Common myeloid progenitor, CD34-positive (primary cell): ENCODE measurements around the gene PIM3.

Experiments used
- CTCF ChIA-PET: fragments of 350-600 bp; sonication (Branson Sonifier 250); formaldehyde crosslinking; loops from one replicate; lab custom pipeline; 2021; ENCODE audit warnings: antibody characterized with exemption; lab: Charles Lee
- POLR2A ChIA-PET: fragments of 350-600 bp; sonication (Branson Sonifier 250); formaldehyde crosslinking; loops from one replicate; lab custom pipeline; 2021; ENCODE audit warnings: antibody characterized with exemption; lab: Charles Lee
- DNase-seq, 3 donors: peaks; one replicate each; pipeline versions ENCODE4 v3.0.0 to v3.0.0-alpha.2; 2013
- H3K27ac ChIP-seq, 2 experiments: 1 replicate in 1 of 2; 2 replicates in 1 of 2; pipeline ENCODE4 v1.7.0; 2013; ENCODE audit warnings: inconsistent platforms in 2 of 2, low read length in 2 of 2, mild to moderate bottlenecking in 2 of 2, low read depth in 1 of 2, moderate library complexity in 1 of 2; ENCODE audit not compliant: severe bottlenecking in 2 of 2, insufficient read depth in 1 of 2, poor library complexity in 1 of 2
- H3K27me3 ChIP-seq, 5 experiments: replicated peaks in 2 of 5; 1 replicate in 3 of 5; 2 replicates in 2 of 5; pipeline versions ENCODE4 v1.6.1 to v1.7.0; 2013; ENCODE audit warnings: low read length in 4 of 5, mild to moderate bottlenecking in 2 of 5, moderate library complexity in 2 of 5, inconsistent platforms in 1 of 5; ENCODE audit not compliant: insufficient read depth in 5 of 5, control insufficient read depth in 4 of 5
- H3K36me3 ChIP-seq, 4 experiments: 1 replicate in 2 of 4; 2 replicates in 2 of 4; pipeline versions ENCODE4 v1.6.1 to v1.7.0; 2013; ENCODE audit warnings: low read length in 3 of 4, control low read depth in 1 of 4, mild to moderate bottlenecking in 1 of 4; ENCODE audit not compliant: control insufficient read depth in 4 of 4, insufficient read depth in 4 of 4
- H3K4me1 ChIP-seq, 4 experiments: 1 replicate in 3 of 4; 2 replicates in 1 of 4; pipeline versions ENCODE4 v1.6.1 to v1.7.1; 2013; ENCODE audit warnings: low read length in 3 of 4, mild to moderate bottlenecking in 3 of 4, control low read depth in 1 of 4, inconsistent platforms in 1 of 4, moderate library complexity in 1 of 4; ENCODE audit not compliant: control insufficient read depth in 4 of 4, insufficient read depth in 4 of 4; ENCODE audit errors: control extremely low read depth in 1 of 4
- H3K4me3 ChIP-seq, 7 experiments: 1 replicate in 4 of 7; 2 replicates in 3 of 7; pipeline versions ENCODE4 v1.5.1 to v1.7.0; 2013; ENCODE audit warnings: mild to moderate bottlenecking in 7 of 7, low read length in 6 of 7, moderate library complexity in 6 of 7, inconsistent platforms in 2 of 7, low read depth in 2 of 7, control low read depth in 1 of 7; ENCODE audit not compliant: insufficient read depth in 4 of 7, control insufficient read depth in 1 of 7; ENCODE audit errors: extremely low read depth in 1 of 7
- H3K9me3 ChIP-seq, 5 experiments: 1 replicate in 4 of 5; 2 replicates in 1 of 5; pipeline versions ENCODE4 v1.6.1 to v1.7.1; 2013; ENCODE audit warnings: low read length in 4 of 5, mild to moderate bottlenecking in 2 of 5, inconsistent platforms in 1 of 5, low read depth in 1 of 5, moderate library complexity in 1 of 5; ENCODE audit not compliant: control insufficient read depth in 4 of 5, insufficient read depth in 2 of 5; ENCODE audit errors: control extremely low read depth in 1 of 5
- WGBS: methylation state at CpG from one replicate; pipeline ENCODE4 v1.1.5; 2013; ENCODE audit not compliant: insufficient coverage; 5-methylcytosine and 5-hydroxymethylcytosine counted together

The PIM3 gene

DNA sequence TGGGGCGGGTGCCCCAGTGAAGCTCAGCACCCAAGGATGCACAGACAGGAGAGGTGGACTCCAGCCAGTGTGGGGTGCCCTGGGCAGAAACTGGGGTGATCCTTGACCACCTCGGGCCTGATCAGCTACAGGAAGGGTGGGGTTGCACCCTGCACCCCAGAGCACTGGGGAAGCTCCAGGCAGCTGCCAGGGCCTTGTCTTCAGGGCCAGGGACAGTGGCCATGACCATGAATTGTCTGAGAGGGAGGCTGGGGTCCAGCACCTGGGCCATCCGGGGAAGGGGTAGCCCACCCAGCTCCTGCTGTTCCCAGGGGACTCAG lies 34.4 kb downstream of the PIM3 start:
- no peaks in the 10 kb centered on the region for H3K36me3 ChIP-seq
- H3K4me3 ChIP-seq, result no peak overlapping the region
- H3K4me1 ChIP-seq, result peaks cover 0 to 18% (median 11%) of the 10 kb centered on the region in 4 experiments
- H3K9me3 ChIP-seq, result peaks cover 0 to 17% (median 7%) of the 10 kb centered on the region in 5 experiments
- no peak for DNase-seq
- H3K27ac ChIP-seq, result no peak overlapping the region
- 79% methylated on average over 3 of the region's 3 CpGs for WGBS
- CTCF ChIA-PET, result interaction anchor here (1.1 to 5.8 kb wide), 8 partner anchors 10 to 63 kb away, joined by 3 to 54 read pairs (median 8); no protein-coding TSS in a partner anchor
- POLR2A ChIA-PET, result no interaction called here
- peaks cover 0 to 12% (median under 1%) of the 10 kb centered on the region in 5 experiments for H3K27me3 ChIP-seq

DNA sequence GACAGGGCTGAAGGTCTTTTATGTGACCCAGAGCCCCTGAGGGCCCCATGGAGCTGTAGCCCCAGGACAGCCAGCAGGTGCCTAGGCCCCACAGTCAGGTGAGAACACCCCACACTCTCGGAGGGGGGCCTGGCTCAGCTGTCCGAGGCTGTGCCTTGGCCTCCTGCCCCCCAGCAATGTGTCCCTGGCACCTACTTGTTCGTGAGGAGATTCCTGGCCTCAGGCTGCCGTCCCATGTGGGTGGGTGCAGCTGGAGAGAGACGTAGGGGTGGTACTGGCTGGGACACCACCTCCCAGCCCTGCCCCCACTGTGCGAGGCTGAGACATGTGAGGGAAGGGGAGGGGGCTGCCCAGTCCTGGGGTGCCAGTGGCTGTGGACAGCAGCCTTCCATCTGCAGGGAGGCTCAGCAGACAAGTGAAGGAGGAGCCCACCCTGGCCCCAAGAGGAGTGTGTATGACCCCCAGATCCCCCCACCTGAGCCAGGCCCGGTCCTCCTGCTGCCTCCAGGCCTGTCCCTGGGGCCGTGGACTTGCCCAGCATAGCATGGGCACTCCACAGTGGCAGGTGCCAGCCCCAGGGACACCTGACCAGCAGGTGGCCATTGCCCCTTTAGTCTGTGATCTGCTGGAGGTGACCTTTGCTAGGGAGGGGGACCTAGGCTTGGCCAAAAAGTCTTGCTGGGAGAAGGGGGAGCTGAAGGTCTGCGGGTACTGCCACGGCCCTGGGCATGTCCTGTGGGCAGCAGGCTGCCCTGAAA lies 35.0 kb downstream of the PIM3 start:
- ChIA-PET POLR2A (no interaction called here), CTCF (interaction anchor here (1.1 to 5.8 kb wide), 8 partner anchors 10 to 64 kb away, joined by 3 to 54 read pairs (median 8); no protein-coding TSS in a partner anchor)
- Histone ChIP-seq H3K4me1 (peaks cover 0 to 20% (median 13%) of the 10 kb centered on the region in 4 experiments), H3K36me3 (no peaks in the 10 kb centered on the region), H3K9me3 (peaks cover 0 to 15% (median 4%) of the 10 kb centered on the region in 5 experiments), H3K4me3 (no peak overlapping the region), H3K27ac (no peak overlapping the region), H3K27me3 (peaks cover 0 to 17% (median 5%) of the 10 kb centered on the region in 5 experiments)
- DNase-seq, result no peak
- WGBS, result 94% methylated on average over 6 of the region's 10 CpGs

GRCh38 chr22:49996119-49996517 lies 35.5 kb downstream of the PIM3 start:
- no peak for DNase-seq
- Histone ChIP-seq H3K27ac (no peak overlapping the region), H3K9me3 (peaks cover 0 to 9% (median 4%) of the 10 kb centered on the region in 5 experiments), H3K4me1 (peaks cover 0 to 20% (median 13%) of the 10 kb centered on the region in 4 experiments), H3K4me3 (no peak overlapping the region), H3K27me3 (peaks cover 0 to 21% (median 5%) of the 10 kb centered on the region in 5 experiments), H3K36me3 (no peaks in the 10 kb centered on the region)
- CTCF ChIA-PET, result interaction anchor here (0.7 to 5.8 kb wide), 6 partner anchors 8 to 64 kb away, joined by 3 to 54 read pairs (median 12); no protein-coding TSS in a partner anchor
- 85% methylated on average over 4 of the region's 4 CpGs for WGBS
- POLR2A ChIA-PET, result no interaction called here

GRCh38 chr22:49996518-49997250 lies 36.1 kb downstream of the PIM3 start:
- DNase-seq, result no peak
- H3K9me3 ChIP-seq, result peaks cover 0 to 5% (median 4%) of the 10 kb centered on the region in 5 experiments
- 93% methylated on average over 11 of the region's 19 CpGs for WGBS
- peaks cover 0 to 21% (median 5%) of the 10 kb centered on the region in 5 experiments for H3K27me3 ChIP-seq
- no peak overlapping the region for H3K4me3 ChIP-seq
- POLR2A ChIA-PET, result no interaction called here
- H3K4me1 ChIP-seq, result peaks cover 0 to 20% (median 13%) of the 10 kb centered on the region in 4 experiments
- no peak overlapping the region for H3K27ac ChIP-seq
- CTCF ChIA-PET, result interaction anchor here (0.7 to 5.8 kb wide), 6 partner anchors 9 to 65 kb away, joined by 3 to 54 read pairs (median 12); no protein-coding TSS in a partner anchor
- no peaks in the 10 kb centered on the region for H3K36me3 ChIP-seq

DNA sequence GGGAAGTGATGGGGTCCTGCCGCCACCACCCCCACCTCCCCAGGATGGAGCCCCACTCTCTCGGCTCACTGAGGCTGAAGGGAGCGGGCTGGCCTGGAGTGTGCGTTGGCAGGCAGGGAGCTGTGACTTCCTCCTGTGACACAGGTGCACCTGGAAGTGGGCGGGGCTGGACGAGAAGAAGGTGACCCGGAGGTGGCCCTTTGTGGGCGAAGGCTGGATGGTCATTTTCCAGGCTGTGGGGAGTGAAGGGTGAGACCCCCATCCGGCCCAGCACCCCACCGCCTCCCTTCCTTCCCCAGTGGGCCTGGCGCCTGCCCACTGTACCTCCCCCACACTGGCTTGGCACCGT lies 36.7 kb downstream of the PIM3 start:
- ChIA-PET CTCF (interaction anchor here (1.0 to 5.8 kb wide), 2 partner anchors 9 to 13 kb away, joined by 3 to 54 read pairs; no protein-coding TSS in a partner anchor), POLR2A (no interaction called here)
- no peak for DNase-seq
- Histone ChIP-seq H3K4me3 (no peak overlapping the region), H3K9me3 (peaks cover 0 to 1% (median 0%) of the 10 kb centered on the region in 5 experiments), H3K27ac (no peak overlapping the region), H3K27me3 (peaks cover 0 to 21% (median 5%) of the 10 kb centered on the region in 5 experiments), H3K4me1 (peaks cover 0 to 20% (median 13%) of the 10 kb centered on the region in 4 experiments), H3K36me3 (no peaks in the 10 kb centered on the region)
- WGBS, result 87% methylated on average over 9 of the region's 12 CpGs

DNA sequence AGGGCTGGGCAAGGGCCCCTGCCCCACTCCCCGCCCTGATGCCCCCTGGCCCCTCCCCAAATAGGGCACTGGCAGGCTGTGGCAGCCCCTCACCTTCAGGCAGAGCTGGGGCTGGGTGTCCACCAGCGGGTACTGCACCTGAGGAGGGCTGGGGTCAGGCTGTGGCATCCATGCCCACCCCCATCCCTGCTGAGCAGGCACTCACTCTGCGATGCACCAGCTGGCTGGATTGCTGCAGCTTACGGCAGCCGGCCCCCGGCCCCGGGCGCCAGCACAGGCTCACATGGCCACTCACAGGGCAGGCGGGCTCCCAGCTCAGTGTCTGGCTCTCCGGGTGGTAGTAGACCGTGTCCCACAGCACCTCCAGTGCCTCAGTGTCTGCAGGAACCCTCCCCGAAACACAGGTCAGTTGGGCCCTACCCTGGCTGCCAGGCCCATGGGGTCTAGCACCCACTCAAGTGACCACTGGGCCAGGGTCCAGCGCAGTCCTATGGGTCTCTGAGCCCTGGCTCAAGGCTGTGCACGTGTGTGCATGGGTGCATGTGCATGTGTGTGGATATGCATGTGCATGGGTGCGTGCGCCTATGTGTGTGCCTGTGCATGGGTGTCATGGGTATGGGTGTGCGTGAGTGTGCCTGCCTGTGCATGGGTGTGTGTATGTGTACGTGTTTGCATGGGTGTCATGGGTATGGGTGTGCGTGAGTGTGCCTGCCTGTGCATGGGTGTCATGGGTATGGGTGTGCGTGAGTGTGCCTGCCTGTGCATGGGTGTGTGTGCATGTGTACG lies 37.6 kb downstream of the PIM3 start:
- Histone ChIP-seq H3K27ac (no peak overlapping the region), H3K4me1 (peaks cover 0 to 16% (median 12%) of the 10 kb centered on the region in 4 experiments), H3K36me3 (no peaks in the 10 kb centered on the region), H3K9me3 (no peaks in the 10 kb centered on the region), H3K27me3 (peaks cover 0 to 21% (median 5%) of the 10 kb centered on the region in 5 experiments), H3K4me3 (no peak overlapping the region)
- no peak for DNase-seq
- ChIA-PET POLR2A (no interaction called here), CTCF (interaction anchor here (1.0 kb wide), 1 partner anchor 13 kb away, joined by 3 read pairs; no protein-coding TSS in a partner anchor)
- 98% methylated on average over 18 of the region's 21 CpGs for WGBS
